Inferior parietal cortex (tissue), 1 donor: ENCODE measurements around the gene DIPK1C.

Source experiments
- DNase-seq: peaks from one replicate; pipeline ENCODE4 v3.0.0-alpha.2; 2016; ENCODE audit errors: extremely low spot score

DIPK1C gene

DNA sequence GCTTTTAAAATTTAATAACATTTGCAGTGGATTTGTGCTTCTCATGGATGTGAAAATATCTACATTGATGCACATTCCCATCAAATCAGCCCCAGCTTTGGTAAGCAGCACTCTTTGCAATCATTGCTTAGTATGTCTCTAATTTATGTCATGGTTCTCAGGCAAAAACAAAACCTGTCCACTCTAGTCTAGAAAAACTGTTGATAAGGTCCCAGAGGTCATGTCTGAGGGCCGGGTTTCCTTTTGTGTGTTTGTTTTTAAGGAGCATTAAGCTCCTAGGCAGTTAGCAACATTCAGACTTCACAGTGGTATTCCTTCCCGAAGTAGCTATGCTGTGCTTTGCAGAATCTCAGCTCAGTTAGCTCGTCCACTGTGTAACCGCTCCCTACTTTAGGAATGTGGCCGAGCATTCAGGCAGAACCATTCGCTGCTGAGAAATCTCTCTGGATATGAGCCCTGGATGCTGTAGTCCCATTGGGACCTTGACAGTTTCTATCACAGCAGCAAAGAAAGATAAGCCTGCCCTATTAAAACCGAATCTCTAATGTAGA, 4.0 kb downstream of the DIPK1C start:
- no peak for DNase-seq

- no peak for DNase-seq
These were observed 6.0 kb downstream of the DIPK1C start for GRCh38 chr18:74451148-74451547.

DNA sequence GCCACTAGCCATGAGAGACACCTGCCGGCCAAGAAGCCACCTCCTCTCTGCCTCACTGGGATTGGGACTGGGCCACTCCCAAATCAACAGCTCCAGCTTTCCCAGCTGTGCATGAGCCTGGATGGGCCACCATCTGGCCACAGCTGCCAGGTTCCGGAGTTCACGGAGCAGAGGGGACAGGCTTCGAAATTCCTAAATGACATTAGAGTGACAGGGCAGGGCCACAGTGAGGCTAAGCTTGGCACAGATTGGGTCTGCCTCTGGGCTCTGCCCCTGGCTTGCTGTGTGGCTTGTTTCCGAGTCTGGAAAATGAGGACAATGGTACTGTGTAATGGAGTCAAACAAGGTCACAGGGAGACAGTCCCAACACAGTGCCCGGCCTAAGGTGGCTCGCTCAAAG, 6.5 kb downstream of the DIPK1C start:
- peak; percentile 57 for DNase-seq

GRCh38 chr18:74447404-74448152, 9.5 kb downstream of the DIPK1C start:
- no peak for DNase-seq

- no peak for DNase-seq
These were observed 10.3 kb downstream of the DIPK1C start for GRCh38 chr18:74446631-74447403.

DNA sequence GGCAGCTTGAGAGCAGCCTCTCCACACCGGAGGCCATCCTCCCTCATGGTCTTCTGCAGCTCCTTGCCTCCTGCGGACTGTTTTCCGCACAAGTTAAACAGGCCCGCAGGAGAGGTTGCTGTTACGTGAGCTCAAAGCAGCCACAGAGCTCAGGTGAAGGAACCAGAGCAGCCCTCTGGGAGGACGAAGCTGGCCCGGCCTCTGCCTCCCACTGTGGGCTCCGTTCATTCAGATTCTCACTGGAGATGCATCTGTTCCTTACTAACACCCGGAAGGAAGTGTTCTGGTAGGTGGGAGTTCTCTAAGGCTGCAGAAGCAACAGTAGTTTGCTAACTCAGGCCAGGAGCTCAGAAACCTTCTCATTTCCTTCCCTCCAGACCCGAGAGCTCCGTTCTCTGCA, 10.9 kb downstream of the DIPK1C start:
- no peak for DNase-seq

DNA sequence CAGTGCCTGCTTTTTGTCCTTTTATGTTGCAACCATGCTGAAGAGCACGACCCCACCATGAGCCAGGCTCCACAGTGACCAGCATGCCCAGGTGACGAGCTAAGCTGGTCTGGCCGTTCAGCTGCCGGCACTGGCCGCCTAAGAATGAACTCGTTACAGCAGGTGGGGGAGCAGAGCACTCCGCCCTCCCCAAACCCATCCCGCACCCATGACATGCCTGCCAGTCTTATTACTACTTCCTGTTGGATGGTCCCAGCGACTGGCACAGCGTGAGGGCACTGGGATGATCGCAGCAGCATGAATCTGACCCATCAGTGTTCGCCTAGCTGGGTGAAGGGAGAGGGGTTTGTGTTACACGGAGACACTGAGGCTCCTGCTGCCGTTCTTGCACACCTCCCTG, 11.5 kb downstream of the DIPK1C start:
- DNase-seq: no peak

DNA sequence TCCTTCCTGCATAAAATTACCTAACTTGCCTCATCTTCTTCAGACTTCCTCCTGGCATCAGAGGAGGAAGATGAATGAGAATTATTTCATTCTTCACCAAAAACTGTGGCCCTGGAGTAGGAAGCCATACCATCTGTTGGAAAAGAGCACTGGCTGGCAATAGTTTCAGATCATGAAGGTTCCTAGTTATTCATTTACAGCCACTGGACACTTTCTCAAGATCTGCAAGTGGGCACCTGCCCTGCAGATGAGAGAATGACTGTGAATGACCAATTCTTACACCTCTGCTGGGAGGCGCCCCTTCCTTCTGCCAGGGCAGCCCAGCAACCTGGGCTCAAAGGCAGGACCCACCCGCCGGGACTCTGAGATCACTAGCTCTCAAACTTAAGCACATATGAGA, 13.0 kb downstream of the DIPK1C start:
- DNase-seq: no peak

DNA sequence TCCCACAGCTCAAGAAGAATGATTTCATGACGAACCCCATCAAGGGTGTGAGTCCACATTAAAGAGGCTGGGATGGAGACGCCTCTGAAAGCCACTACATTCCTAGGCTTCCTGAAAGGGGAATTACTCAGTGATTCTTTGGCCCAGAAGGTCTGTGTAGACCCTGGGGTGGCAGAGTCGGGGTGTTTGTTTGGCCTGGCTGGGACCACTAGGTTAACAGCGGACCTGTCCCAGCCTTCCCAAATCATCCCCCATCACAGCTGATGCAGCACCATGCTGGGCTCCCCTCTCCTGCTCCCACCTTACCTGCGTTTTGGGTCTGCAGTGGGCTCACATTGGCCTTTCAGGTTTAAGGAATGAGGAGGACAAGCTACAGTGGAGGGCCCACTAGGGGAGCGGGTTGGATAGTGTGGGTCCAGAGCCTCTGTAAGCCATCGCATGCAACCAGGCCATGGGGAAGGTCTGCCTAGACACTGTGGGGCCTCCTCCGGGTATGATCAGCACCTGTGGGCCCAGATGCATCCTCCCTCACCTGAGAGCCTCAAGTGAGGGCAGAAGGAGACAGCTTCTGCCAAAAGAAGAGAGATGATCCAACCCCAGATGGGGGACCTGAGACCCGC, 16.2 kb downstream of the DIPK1C start:
- DNase-seq: no peak

- DNase-seq: no peak
These were observed 19.0 kb downstream of the DIPK1C start for GRCh38 chr18:74438091-74438490.

GRCh38 chr18:74436158-74436769, 20.8 kb downstream of the DIPK1C start:
- no peak for DNase-seq

GRCh38 chr18:74435740-74436139, 21.4 kb downstream of the DIPK1C start:
- no peak for DNase-seq

- no peak for DNase-seq
These were observed 22.6 kb downstream of the DIPK1C start for GRCh38 chr18:74434466-74434865.

GRCh38 chr18:74430806-74431571, 26.1 kb downstream of the DIPK1C start:
- no peak for DNase-seq

DNA sequence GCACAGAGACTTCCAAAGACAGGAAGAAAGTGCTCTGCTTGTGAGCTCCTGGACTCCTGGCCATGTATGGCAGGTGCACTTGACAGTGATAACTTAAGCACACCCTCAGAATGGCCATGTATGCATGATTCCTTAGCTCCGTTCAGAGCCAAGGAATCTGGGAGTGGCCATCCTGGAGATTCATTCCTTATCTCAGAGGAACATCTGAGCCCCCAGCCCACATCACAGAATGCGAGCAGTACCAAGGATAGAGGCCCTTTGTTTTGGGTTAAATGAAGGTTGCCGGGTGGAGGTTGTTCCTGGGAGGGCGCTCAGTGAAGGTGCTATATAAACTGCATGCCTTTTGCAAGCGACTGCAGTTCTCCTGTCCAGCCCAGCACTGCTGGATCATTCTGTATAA, 26.9 kb downstream of the DIPK1C start:
- no peak for DNase-seq

- DNase-seq: no peak
These were observed 28.0 kb downstream of the DIPK1C start for GRCh38 chr18:74429096-74429495.

DNA sequence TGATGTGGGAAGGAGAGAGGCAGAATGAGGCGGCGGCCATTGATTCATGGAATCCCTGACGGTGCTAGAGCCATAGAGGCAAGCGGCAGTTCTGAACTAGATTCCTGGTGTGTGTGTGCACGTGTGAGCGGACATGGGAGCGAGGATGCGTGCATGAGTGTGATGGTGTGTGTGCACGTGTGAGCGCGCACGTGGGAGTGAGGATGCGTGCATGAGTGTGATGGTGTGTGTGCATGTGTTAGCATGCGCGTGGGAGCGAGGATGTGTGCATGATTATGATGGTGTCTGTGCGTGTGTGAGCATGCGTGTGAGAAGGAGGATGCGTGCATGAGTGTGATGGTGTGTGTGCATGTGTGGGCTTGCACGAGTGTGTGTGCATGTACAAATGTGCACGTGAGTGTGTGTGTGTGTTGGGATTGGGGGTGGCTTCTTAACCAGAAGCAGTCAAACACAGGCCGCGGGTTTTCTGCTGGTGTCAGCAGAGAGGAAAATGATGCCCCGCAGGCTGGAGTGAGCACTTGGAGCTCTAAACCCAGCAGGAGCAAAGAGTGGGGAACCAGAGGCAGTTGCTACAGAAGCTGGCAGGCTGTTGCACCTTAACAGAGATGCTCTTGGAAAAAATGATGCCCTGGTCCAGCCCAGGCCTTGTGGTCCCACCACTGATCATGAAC, 29.5 kb downstream of the DIPK1C start:
- DNase-seq: no peak

GRCh38 chr18:74425876-74426275, 31.2 kb downstream of the DIPK1C start:
- DNase-seq: no peak

DNA sequence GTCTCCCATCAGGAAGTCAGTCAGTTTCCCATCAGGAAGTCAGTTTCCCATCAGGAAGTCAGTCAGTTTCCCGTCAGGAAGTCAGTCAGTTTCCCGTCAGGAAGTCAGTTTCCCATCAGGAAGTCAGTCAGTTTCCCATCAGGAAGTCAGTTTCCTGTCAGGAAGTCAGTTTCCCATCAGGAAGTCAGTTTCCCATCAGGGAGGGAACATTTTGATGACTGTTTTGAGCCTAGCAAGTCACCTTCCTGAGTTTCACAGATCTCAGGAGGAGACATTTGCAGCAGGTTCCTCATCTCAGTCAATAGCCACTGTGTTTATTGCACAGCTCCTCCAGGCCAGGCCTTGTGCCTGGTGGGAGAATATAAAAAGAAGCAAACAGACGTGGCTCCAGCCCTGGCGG, 31.9 kb downstream of the DIPK1C start:
- DNase-seq: no peak

DNA sequence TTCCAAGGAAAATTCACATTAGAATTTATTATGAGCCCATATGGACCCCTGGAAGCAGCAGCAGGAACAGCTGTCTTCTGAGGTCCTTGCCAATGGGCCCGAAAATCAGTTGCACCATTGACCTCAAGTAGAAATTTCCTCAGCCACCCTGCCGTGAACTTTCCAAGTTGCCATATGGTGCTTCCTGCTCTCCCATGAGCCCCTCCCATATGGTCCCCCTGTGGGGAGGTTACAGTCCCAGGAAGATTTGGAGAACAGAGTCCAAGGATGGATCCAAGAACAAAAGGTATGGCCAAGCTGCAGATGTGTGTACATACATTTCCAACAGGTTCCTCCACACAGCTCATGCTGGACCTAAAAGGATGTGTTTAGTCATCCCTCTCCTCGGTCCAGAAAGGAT, 34.6 kb downstream of the DIPK1C start:
- DNase-seq: no peak

DNA sequence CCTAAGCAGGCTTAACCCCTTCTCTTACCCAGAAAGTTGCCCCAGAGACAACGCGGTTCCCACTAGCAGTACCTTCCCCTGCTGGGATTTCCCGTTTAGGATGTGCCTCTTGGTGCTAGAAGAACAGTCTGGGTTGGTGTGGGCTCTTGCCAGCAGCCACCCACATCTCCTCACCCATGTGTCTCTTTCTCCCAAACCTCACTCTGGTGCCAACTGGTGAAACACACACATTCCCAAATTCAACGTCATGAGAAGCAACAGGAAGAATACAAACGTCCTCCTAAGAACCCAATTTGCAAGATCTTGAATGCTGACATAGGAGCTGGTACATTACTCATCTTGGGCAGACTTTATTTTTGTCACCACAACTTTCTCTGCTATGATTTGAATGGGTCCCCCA, 36.2 kb downstream of the DIPK1C start:
- no peak for DNase-seq
